Liver (tissue), 9 donors: ENCODE results near the gene RGMA. TPM values are rescaled to one million over a fixed set of nuclear protein-coding genes. Genes with fewer than 3 reads are reported as not detected.
"Not testable (repeated sequence)": the region's sequence is repeated elsewhere in the genome, so short reads cannot be mapped to it uniquely, and the experiment has no call there.

Experiments used
- DNase-seq: peaks from one replicate; pipeline ENCODE4 v3.0.0-alpha.2; 2017; ENCODE audit warnings: low spot score
- H3K27ac ChIP-seq, 2 donors: one replicate each; pipeline ENCODE4 v1.7.0; 2013; ENCODE audit warnings: inconsistent platforms in 2 of 2, low read length in 2 of 2, control low read depth in 1 of 2, low read depth in 1 of 2, mild to moderate bottlenecking in 1 of 2
- H3K27me3 ChIP-seq, 4 donors: one replicate each; pipeline versions ENCODE4 v1.6.1 to v1.7.0; 2013; ENCODE audit warnings: low read length in 3 of 4, inconsistent platforms in 1 of 4, mild to moderate bottlenecking in 1 of 4, moderate library complexity in 1 of 4; ENCODE audit not compliant: control insufficient read depth in 4 of 4, insufficient read depth in 4 of 4
- H3K36me3 ChIP-seq, 4 donors: one replicate each; pipeline versions ENCODE4 v1.6.1 to v1.7.0; 2013; ENCODE audit warnings: low read length in 3 of 4, mild to moderate bottlenecking in 3 of 4, low read depth in 1 of 4, moderate library complexity in 1 of 4; ENCODE audit not compliant: control insufficient read depth in 4 of 4, insufficient read depth in 3 of 4
- H3K4me1 ChIP-seq, 4 donors: one replicate each; pipeline versions ENCODE4 v1.6.1 to v1.7.0; 2013; ENCODE audit warnings: low read length in 3 of 4, mild to moderate bottlenecking in 3 of 4, moderate library complexity in 1 of 4; ENCODE audit not compliant: control insufficient read depth in 4 of 4, insufficient read depth in 4 of 4
- H3K4me3 ChIP-seq, 3 donors: one replicate each; pipeline versions ENCODE4 v1.6.1 to v1.7.0; 2013; ENCODE audit warnings: low read length in 3 of 3, control low read depth in 1 of 3, low read depth in 1 of 3, mild to moderate bottlenecking in 1 of 3
- H3K9ac ChIP-seq, 2 donors: one replicate each; pipeline ENCODE4 v1.7.0; 2013; ENCODE audit warnings: low read length in 2 of 2, mild to moderate bottlenecking in 2 of 2, moderate library complexity in 2 of 2, control low read depth in 1 of 2, low read depth in 1 of 2
- H3K9me3 ChIP-seq, 4 donors: one replicate each; pipeline versions ENCODE4 v1.6.1 to v1.7.0; 2013; ENCODE audit warnings: low read length in 3 of 4; ENCODE audit not compliant: control insufficient read depth in 4 of 4
- EGR1 ChIP-seq, 2 donors: IDR thresholded peaks; 2 replicates each; pipeline ENCODE4 v1.6.1; 2016 to 2018; ENCODE audit warnings: antibody characterized with exemption in 2 of 2, low read depth in 2 of 2
- FOXA1 ChIP-seq: IDR thresholded peaks from 2 replicates; pipeline ENCODE4 v1.6.1; 2016; ENCODE audit warnings: antibody characterized with exemption
- FOXA2 ChIP-seq: IDR thresholded peaks from 2 replicates; pipeline ENCODE4 v1.6.1; 2016; ENCODE audit warnings: antibody characterized with exemption
- GABPA ChIP-seq, 2 donors: IDR thresholded peaks in 1 of 2; conservative IDR thresholded peaks in 1 of 2; 2 replicates each; pipeline ENCODE4 v1.6.1; 2016; ENCODE audit warnings: antibody characterized with exemption in 2 of 2, mild to moderate bottlenecking in 1 of 2, moderate library complexity in 1 of 2
- HNF4A ChIP-seq, 2 donors: conservative IDR thresholded peaks; 2 replicates each; pipeline ENCODE4 v1.6.1; 2016; ENCODE audit warnings: antibody characterized with exemption in 2 of 2, mild to moderate bottlenecking in 2 of 2
- HNF4G ChIP-seq: IDR thresholded peaks from 2 replicates; pipeline ENCODE4 v1.6.1; 2016; ENCODE audit warnings: antibody characterized with exemption
- JUND ChIP-seq, 2 donors: IDR thresholded peaks; 2 replicates each; pipeline ENCODE4 v1.6.1; 2016; ENCODE audit warnings: antibody characterized with exemption in 2 of 2
- NR2F2 ChIP-seq: IDR thresholded peaks from 2 replicates; pipeline ENCODE4 v1.6.1; 2016; ENCODE audit warnings: antibody characterized with exemption
- RAD21 ChIP-seq, 2 donors: IDR thresholded peaks; 2 replicates each; pipeline ENCODE4 v1.6.1; 2016; ENCODE audit warnings: antibody characterized with exemption in 2 of 2, mild to moderate bottlenecking in 2 of 2
- RXRA ChIP-seq, 2 donors: IDR thresholded peaks; 2 replicates each; pipeline ENCODE4 v1.6.1; 2017 to 2018; ENCODE audit warnings: antibody characterized with exemption in 2 of 2, mild to moderate bottlenecking in 1 of 2
- YY1 ChIP-seq: IDR thresholded peaks from 2 replicates; pipeline ENCODE4 v1.6.1; 2016; ENCODE audit warnings: antibody characterized with exemption, mild to moderate bottlenecking
- WGBS: extraction: QIAGEN DNeasy Blood & Tissue Kit; methylation state at CpG from one replicate; pipeline ENCODE4 v1.1.7; 2013; 5-methylcytosine and 5-hydroxymethylcytosine counted together
- polyA plus RNA-seq, 2 donors: library from polyadenylated mRNA; stranded (reverse) in 1 of 2; unstranded in 1 of 2; fragments of 200-250 nt in 1 of 2; fragments of >200 nt in 1 of 2; fragmentation: Nextera tagmentation in 1 of 2; extraction: Ambion mirVana in 1 of 2; gene quantifications; one replicate each; pipeline versions ENCODE4 v1.2.1 to v1.2.3, GENCODE V29; 2013 to 2015
- total RNA-seq, 2 donors: library from RNA; depleted of rRNA; stranded (reverse); fragments of >200 nt; gene quantifications; one replicate each; pipeline ENCODE4 v1.2.3, GENCODE V29; 2014
- TF ChIP-seq, protein P1 (sequence below): IDR thresholded peaks from 2 replicates; pipeline ENCODE4 v1.6.1; 2016; ENCODE audit warnings: antibody characterized with exemption
- TF ChIP-seq, protein P2 (sequence below): IDR thresholded peaks from 2 replicates; pipeline ENCODE4 v1.6.1; 2016; ENCODE audit warnings: antibody characterized with exemption, mild to moderate bottlenecking
- TF ChIP-seq, protein P3 (sequence below): IDR thresholded peaks from 2 replicates; pipeline ENCODE4 v1.6.1; 2016; ENCODE audit warnings: antibody characterized with exemption
- TF ChIP-seq, protein P4 (sequence below): fragments of 150-350 bp; IDR thresholded peaks from 2 replicates; pipeline ENCODE4 v1.5.1; 2017; ENCODE audit warnings: improper control_type of control experiment, low read depth, low read length; ENCODE audit not compliant: missing input control
- donor health status: healthy.
- donor health status: healthy.
- donor health status: healthy.
- donor health status: healthy.
- donor health status: healthy.

The RGMA gene
- total and polyA plus RNA-seq, 4 donors = 0.15 to 0.33 (median 0.18) TPM; not detected in 1

DNA sequence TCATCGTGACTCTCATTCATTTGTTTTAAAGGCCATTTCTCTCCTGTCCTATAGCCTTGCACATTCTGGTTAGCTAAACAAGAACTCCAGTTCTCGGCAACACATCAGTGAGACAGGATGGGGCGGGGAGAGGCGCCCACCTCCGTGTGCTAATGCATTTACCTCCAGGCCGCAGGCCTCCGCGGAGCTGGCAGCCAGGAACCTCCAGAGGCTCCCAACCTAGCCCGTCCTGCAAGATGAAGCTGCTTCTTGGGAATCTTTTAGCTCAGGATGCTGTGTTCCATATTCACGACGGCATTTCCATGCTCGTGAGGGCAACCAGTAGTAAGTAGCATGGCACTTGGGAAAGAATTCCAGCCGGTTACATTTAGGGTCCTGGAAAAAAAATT lies 47.9 kb downstream of the RGMA start:
- H3K9ac ChIP-seq = no peak overlapping the region
- H3K4me3 ChIP-seq = no peak overlapping the region
- H3K27me3 ChIP-seq = no peaks in the 10 kb centered on the region
- no peaks in the 10 kb centered on the region for H3K4me1 ChIP-seq
- no peak for DNase-seq
- peaks cover 0 to 4% (median 0%) of the 10 kb centered on the region in 4 donors for H3K9me3 ChIP-seq
- 76% methylated on average over 13 of the region's 13 CpGs for WGBS
- H3K36me3 ChIP-seq = no peaks in the 10 kb centered on the region
- TF ChIP-seq JUND (IDR thresholded peaks at IDR 0.05) (no peak), FOXA2 (no peak), HNF4A (conservative IDR thresholded peaks at IDR 0.05) (no peak), NR2F2 (no peak), RXRA (IDR thresholded peaks at IDR 0.05) (no peak), FOXA1 (no peak), RAD21 (IDR thresholded peaks at IDR 0.05) (no peak), EGR1 (IDR thresholded peaks at IDR 0.05; ENCODE audit: low read depth in 2 of 2) (no peak), YY1 (no peak)
- TF ChIP-seq, protein P1, sequence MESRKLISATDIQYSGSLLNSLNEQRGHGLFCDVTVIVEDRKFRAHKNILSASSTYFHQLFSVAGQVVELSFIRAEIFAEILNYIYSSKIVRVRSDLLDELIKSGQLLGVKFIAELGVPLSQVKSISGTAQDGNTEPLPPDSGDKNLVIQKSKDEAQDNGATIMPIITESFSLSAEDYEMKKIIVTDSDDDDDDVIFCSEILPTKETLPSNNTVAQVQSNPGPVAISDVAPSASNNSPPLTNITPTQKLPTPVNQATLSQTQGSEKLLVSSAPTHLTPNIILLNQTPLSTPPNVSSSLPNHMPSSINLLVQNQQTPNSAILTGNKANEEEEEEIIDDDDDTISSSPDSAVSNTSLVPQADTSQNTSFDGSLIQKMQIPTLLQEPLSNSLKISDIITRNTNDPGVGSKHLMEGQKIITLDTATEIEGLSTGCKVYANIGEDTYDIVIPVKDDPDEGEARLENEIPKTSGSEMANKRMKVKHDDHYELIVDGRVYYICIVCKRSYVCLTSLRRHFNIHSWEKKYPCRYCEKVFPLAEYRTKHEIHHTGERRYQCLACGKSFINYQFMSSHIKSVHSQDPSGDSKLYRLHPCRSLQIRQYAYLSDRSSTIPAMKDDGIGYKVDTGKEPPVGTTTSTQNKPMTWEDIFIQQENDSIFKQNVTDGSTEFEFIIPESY = no peak
- TF ChIP-seq, protein P2, sequence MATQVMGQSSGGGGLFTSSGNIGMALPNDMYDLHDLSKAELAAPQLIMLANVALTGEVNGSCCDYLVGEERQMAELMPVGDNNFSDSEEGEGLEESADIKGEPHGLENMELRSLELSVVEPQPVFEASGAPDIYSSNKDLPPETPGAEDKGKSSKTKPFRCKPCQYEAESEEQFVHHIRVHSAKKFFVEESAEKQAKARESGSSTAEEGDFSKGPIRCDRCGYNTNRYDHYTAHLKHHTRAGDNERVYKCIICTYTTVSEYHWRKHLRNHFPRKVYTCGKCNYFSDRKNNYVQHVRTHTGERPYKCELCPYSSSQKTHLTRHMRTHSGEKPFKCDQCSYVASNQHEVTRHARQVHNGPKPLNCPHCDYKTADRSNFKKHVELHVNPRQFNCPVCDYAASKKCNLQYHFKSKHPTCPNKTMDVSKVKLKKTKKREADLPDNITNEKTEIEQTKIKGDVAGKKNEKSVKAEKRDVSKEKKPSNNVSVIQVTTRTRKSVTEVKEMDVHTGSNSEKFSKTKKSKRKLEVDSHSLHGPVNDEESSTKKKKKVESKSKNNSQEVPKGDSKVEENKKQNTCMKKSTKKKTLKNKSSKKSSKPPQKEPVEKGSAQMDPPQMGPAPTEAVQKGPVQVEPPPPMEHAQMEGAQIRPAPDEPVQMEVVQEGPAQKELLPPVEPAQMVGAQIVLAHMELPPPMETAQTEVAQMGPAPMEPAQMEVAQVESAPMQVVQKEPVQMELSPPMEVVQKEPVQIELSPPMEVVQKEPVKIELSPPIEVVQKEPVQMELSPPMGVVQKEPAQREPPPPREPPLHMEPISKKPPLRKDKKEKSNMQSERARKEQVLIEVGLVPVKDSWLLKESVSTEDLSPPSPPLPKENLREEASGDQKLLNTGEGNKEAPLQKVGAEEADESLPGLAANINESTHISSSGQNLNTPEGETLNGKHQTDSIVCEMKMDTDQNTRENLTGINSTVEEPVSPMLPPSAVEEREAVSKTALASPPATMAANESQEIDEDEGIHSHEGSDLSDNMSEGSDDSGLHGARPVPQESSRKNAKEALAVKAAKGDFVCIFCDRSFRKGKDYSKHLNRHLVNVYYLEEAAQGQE = no peak
- TF ChIP-seq, protein P3, sequence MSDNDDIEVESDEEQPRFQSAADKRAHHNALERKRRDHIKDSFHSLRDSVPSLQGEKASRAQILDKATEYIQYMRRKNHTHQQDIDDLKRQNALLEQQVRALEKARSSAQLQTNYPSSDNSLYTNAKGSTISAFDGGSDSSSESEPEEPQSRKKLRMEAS = no peak
- TF ChIP-seq, protein P4, sequence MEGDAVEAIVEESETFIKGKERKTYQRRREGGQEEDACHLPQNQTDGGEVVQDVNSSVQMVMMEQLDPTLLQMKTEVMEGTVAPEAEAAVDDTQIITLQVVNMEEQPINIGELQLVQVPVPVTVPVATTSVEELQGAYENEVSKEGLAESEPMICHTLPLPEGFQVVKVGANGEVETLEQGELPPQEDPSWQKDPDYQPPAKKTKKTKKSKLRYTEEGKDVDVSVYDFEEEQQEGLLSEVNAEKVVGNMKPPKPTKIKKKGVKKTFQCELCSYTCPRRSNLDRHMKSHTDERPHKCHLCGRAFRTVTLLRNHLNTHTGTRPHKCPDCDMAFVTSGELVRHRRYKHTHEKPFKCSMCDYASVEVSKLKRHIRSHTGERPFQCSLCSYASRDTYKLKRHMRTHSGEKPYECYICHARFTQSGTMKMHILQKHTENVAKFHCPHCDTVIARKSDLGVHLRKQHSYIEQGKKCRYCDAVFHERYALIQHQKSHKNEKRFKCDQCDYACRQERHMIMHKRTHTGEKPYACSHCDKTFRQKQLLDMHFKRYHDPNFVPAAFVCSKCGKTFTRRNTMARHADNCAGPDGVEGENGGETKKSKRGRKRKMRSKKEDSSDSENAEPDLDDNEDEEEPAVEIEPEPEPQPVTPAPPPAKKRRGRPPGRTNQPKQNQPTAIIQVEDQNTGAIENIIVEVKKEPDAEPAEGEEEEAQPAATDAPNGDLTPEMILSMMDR = no peak
- no peak overlapping the region for H3K27ac ChIP-seq

DNA sequence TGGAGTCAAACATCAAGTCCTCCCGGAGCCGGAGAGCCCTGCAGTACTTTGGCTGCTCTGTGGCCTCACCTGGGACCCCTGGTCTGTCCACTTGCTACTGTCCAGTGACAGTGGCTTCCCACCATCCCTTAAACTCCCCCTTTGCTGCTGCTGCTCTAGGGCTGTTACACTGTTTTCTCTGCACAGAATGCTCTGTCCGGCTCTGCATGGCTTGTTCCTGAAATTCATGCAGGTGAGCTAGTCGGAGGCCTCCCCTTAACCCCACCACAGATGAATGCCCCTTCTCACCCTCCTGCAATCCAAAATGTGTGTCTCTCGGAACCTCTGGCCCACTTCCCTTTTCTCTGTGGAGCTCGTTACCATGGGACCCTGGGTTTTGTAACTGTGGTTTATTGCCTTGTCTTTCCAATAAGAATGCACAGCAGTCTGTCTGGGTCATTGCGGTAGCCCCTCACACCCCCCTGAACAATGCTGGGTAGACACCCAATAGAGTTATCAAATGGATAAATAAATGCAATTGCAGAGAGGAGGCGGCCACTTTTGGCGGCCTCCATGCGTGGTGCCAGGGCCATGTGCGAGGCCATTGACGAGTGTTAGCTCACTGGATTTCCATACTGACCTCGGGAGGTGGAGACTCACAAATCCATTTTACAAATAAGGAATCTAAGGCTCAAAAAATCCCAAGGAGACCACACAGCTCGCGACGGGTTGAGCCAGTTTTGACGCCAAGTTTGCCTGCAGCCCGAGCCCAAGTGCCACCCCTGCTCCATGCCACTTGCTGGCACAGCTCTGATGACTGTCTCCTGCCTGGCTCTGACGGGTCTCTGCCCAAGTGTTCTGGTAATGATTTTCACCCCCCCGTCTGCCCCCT lies 48.5 kb downstream of the RGMA start:
- Histone ChIP-seq H3K27me3 (no peaks in the 10 kb centered on the region), H3K36me3 (no peaks in the 10 kb centered on the region), H3K9me3 (peaks cover 0 to 3% (median 0%) of the 10 kb centered on the region in 4 donors), H3K4me1 (no peaks in the 10 kb centered on the region), H3K4me3 (no peak overlapping the region), H3K27ac (no peak overlapping the region), H3K9ac (no peak overlapping the region)
- 82% methylated on average over 20 of the region's 20 CpGs for WGBS
- TF ChIP-seq GABPA (IDR thresholded peaks at IDR 0.05 in 1 of 2, conservative IDR thresholded peaks at IDR 0.05 in 1 of 2) = no peak
- no peak for TF ChIP-seq YY1
- no peak for TF ChIP-seq HNF4G
- TF ChIP-seq HNF4A (conservative IDR thresholded peaks at IDR 0.05) = no peak
- TF ChIP-seq RAD21 (IDR thresholded peaks at IDR 0.05) = no peak
- TF ChIP-seq, protein P4 = no peak
- DNase-seq = no peak

DNA sequence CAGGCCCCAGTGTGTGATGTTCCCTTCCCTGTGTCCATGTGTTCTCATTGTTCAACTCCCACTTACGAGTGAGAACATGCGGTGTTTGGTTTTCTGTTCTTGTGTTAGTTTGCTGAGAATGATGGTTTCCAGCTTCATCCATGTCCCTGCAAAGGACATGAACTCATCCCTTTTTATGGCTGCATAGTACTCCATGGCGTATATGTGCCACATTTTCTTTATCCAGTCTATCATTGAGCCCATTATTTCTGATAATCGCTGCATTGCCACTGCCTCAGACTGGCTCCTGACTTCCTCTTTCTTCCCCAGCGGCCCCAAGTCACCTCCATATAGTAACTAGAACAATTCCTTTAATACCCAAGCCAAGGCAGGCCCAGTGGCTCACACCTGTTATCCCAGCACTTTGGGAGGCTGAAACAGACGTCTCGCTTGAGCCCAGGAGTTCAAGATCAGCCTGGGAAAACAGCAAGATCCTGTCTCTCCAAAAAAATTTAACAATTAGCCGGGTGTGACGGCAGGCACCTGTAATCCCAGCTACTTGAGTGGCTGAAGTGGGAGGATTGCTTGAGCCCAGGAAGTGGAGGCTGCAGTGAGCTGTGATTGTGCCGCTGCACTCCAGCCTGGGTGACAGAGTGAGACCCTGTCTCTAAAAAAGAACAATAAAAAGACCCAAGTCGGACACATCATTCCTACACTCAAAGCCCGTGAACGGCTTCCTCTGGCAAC lies 49.3 kb downstream of the RGMA start:
- H3K36me3 ChIP-seq, H3K4me3 ChIP-seq, DNase-seq, H3K9ac ChIP-seq, H3K9me3 ChIP-seq, H3K27ac ChIP-seq, H3K4me1 ChIP-seq, H3K27me3 ChIP-seq: not testable (repeated sequence)
- WGBS = 88% methylated on average over 13 of the region's 13 CpGs
